ENCODE measurements around the gene AGMO.

DNA sequence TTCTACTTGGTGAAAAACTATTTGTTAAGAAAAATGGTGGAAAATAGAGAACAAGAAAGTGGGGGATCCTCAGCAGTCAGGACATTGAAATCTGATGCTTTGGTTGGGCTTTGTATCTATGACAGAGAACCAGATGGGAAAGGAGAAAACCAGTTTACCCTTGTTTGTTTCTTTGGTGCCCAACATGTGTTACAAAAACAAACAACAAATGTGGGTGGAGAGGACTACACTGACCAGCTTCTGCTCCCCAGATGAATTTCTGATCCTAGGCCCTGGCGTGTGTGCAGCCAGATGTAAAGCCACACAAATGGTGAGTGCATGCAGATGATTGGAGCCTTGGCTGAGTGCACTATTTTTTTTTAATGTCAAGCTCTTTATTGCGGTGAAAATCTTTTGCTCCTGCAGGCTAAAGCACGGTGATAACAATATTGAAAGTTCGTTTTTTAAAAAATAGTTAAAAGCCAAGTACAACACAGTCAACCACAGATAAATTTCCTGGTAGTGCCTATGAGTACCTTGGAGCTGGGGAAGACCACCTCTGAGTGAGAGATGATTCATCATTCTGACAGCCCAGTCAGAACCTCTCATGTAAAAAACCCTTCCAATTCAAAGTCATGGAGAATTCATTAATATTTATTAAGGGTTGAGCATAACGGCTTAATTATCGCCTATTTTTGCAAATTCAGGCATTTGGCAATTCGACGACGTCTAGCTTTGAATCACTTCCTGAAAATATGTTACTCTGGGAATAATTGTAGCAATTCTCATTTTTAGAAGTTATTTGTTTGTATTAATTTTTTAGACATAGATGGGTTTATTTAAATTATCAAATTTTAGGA lies 163.7 kb downstream of the AGMO start:
- TF ChIP-seq, protein P1, sequence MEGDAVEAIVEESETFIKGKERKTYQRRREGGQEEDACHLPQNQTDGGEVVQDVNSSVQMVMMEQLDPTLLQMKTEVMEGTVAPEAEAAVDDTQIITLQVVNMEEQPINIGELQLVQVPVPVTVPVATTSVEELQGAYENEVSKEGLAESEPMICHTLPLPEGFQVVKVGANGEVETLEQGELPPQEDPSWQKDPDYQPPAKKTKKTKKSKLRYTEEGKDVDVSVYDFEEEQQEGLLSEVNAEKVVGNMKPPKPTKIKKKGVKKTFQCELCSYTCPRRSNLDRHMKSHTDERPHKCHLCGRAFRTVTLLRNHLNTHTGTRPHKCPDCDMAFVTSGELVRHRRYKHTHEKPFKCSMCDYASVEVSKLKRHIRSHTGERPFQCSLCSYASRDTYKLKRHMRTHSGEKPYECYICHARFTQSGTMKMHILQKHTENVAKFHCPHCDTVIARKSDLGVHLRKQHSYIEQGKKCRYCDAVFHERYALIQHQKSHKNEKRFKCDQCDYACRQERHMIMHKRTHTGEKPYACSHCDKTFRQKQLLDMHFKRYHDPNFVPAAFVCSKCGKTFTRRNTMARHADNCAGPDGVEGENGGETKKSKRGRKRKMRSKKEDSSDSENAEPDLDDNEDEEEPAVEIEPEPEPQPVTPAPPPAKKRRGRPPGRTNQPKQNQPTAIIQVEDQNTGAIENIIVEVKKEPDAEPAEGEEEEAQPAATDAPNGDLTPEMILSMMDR (IDR thresholded peaks at IDR 0.05) = no peak
- TF ChIP-seq POLR2AphosphoS5 (IDR thresholded peaks at IDR 0.05) = no peak

Measured in breast epithelium (tissue), 3 donors.